ENCODE data around the gene C9orf85.
"Not testable (repeated sequence)": the region's sequence is repeated elsewhere in the genome, so short reads cannot be mapped to it uniquely, and the experiment has no call there.

Gene C9orf85

DNA sequence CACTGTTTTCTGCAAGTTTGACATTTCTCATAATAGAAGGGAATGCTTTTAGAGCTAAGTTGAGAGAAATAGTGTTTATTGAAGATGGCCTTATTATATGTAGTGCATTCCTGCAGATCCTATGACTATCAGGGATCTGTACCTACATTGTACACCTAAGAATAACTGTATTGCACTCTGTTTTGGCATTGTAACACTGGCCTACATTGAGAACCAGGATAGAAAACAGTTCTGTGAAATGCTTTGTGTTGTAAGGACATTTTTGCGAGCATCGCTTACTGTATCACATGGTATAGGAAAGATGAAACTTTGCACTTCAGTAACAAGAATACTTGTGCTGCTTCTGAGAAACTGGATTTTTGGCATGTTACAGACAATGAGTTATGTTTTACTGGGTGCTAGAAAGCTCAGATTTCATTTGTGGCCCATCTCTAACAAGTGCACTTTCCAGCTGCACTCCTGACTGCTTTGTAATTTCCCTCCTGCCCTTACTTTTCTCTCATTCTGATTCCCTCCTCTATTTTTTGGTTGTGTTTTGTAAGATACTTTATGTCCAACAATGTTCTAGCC is 30.6 kb downstream of the C9orf85 start:
- peak in 2 of 51 donors; percentile 4 to 11 for DNase-seq

- DNase-seq, result peak in 1 of 51 donors; percentile 8
Measured at GRCh38 chr9:71944754-71945375, 33.4 kb downstream of the C9orf85 start.

DNA sequence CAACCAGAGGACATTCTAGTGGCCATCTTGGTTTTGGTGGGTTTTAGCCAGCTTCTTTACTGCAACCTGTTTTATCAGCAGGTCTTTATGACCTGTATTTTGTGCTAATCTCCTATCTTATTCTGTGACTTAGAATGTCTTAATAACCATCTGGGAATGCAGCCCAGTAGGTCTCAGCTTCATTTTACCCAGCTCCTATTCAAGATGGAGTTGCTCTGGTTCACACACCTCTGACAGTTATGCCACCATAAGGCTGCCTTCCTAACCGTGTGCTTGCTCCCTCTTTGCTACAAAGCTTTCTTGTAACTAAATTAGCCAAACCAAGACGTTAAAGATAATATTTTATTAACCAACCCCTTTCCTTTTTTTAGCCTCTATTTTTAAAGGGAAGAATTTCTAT is 43.2 kb downstream of the C9orf85 start:
- DNase-seq, result not testable (repeated sequence)

GRCh38 chr9:71955300-71955915 is 44.0 kb downstream of the C9orf85 start:
- DNase-seq, result no peak

DNA sequence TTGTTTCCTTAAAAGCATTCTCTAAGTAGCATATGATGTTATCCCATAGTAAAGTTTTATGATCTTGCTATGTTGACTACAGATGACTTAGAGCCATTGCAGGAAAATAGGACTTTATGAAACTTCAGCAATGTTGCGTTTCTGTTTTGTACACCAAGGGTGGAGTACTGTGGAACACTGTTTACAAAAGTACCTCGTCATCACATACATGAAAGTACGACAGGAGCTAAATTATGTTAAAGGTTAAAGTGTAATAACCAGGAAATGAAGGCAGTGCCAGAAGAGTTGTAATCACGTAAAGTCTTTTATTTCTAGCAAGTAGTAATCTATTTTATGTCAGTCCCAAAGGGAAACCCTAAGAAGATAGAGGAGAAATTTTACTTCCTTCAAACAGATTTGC is 50.9 kb downstream of the C9orf85 start:
- no peak for DNase-seq

- not testable (repeated sequence) for DNase-seq
Measured at GRCh38 chr9:71963471-71963996, 52.1 kb downstream of the C9orf85 start.

GRCh38 chr9:71965403-71965802 is 54.0 kb downstream of the C9orf85 start:
- DNase-seq, result no peak

- DNase-seq, result no peak
Measured at GRCh38 chr9:71966601-71967000, 55.2 kb downstream of the C9orf85 start.

DNA sequence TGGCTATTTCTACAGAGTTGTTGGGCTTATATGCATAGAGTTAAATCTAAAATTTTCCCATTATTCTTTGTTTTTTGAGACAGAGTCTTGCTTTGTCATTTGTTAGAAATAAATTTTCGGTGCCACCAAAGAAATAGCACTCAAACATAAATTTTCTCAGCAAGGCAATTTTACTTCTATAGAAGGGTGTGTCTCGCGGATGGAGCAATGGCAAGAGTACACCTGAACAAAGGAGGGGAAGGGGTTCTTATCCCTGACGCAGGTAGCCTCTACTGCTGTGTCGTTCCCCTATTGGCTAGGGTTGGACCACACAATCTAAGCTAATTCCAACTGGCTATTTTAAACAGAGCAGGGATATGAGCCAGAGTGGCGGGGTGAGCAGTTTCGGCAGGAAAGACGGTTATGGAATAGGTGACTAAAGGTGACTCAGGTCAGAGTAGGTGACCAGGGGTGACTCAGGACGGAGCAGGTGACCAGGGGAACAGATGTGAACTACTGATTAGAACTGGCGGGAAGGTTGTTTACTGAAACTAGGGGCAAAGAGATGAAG is 57.2 kb downstream of the C9orf85 start:
- no peak for DNase-seq

DNA sequence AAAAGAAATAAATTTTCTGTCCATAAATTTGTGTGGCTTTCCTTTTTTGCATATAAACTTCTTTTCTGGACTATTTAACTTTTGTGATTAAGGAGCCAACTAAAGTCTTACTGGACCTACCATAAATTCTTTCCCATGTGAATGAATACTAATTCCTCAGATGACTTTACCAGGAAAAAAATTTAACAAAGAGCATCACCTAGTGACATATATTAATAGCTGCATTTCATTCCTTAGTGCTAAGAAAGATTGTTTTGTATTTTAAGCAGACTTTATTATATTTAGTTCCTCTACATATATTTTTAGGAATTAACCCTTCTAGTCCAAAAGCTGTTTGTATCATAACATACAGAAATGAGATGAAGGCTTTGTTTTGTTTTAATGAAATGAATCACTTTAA is 64.4 kb downstream of the C9orf85 start:
- no peak for DNase-seq

DNA sequence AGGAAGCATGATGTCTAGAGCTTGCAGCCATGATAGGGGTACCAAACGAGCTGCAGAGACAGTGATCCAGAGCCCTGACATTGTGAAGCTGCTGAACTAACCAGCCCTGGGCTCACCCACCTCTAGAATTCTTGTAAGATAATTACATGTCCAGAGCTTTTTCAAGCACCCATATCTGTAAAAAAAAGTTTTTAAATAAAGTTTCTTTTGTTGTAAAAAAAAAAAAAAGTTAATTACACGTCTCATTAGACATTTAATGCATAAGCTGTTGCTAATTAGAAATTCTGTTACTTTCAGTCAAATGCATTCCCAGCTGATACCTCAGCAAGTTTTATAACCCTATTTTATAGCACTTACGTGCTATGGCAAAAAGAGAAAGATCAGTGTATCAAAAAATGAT is 65.6 kb downstream of the C9orf85 start:
- DNase-seq, result no peak

GRCh38 chr9:71980266-71981190 is 69.1 kb downstream of the C9orf85 start:
- peak in 2 of 51 donors; percentile 2 to 4 for DNase-seq

- DNase-seq, result no peak
Measured at GRCh38 chr9:71981944-71982343, 70.5 kb downstream of the C9orf85 start.

DNA sequence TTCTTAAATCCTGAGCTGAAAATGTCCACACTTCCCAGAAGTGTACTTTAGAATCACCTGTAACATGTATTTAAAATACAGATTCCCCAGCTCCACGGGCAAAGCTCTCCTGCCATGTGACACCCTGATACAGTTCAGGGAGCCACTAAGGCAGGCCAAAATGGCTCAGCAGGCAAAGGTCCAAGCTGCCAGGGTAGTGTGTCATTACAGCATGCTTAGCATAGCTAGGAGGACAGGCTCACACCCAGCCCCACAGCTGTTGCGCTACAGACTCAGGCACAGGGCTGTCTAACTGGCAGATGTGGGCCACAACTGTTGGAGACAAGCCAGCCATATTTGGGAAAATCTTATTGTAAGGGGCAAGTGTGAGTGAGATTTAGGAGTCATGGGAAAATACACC is 73.0 kb downstream of the C9orf85 start:
- DNase-seq, result no peak

DNA sequence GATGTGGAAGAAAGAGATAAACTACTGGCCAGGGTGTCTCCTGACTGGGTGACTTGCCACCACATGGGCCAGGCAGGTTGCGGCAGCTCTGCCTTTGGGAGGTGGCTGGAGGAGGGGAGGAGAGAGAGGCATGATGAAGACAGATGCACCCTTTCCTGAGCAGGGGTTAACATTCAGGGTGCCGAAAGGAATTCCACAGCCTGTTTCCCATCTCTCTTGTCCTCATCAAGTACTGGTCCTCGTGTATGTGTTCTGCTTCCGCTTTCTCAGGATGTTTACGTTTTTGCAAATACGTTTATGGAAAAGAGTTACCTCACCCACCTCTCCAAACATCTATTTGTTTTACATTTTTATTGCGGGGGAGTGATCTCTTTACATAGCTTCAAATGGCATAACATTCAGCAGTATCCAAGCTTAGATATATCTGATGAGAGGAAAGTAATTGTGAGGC is 73.4 kb downstream of the C9orf85 start:
- no peak for DNase-seq

- DNase-seq, result no peak
Measured at GRCh38 chr9:71985297-71985911, 74.0 kb downstream of the C9orf85 start.

DNA sequence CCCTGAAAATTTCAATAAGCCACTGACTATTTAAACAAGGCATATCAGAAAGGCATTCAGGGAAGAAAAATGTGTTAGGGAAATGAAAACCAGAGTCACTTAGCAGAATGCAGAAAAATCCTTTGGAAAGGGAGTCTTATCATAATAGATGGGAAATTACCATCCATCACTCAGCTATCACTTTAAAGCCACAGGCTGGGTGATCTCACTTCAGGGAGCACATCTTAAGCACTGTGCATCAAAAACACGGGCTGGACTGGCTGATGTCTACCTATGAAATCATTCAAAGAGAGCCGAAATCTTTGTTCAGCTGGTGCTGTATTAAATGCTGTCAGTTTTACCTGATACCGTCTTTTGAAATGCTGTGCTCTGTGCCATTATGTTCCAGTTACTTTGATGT is 75.5 kb downstream of the C9orf85 start:
- DNase-seq, result no peak

DNA sequence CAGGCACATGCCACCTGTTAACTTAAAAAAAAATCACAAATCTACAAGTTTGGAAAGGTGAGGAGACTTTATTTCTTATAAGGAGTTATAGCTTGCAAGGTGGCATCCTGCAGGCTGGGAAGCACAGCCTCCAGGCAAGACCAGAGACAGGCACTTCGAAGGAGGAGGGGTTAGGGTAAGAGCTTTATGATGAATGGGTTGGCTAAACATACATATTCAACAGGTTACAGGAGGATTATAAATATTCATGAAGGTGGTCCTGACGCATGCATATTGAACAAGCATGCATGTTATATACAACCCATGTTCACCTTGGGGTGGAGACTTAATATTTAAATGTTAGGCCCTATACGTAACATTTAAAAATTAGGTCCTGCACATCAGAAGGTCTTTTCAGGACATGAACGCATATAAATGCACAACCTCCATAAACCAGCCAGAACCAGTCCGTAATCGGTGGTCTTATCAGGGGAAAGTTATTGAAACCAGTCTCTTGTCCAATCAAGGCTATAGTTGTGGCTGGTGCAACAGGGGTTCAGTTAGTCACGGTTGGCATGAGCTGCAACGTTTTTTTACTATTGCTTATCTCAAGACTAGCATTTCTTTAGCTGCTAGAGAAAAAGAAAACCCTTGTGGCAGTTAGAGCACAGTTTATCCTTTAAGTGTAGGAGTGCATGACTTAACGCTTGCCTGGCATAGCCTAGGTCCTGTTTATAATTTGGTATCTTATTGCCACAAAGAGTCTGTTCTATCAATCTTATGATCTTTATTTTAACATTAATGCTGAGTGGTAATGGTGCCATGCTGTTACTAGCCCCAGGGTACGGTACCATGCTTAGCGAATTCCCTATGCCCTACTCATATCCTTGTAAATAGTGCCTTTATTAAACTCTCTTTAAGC is 76.3 kb downstream of the C9orf85 start:
- no peak for DNase-seq

- no peak for DNase-seq
Measured at GRCh38 chr9:71990466-71990865, 79.0 kb downstream of the C9orf85 start.

- no peak for DNase-seq
Measured at GRCh38 chr9:72005451-72005850, 94.0 kb downstream of the C9orf85 start.
